Stimulated activated CD4-positive, alpha-beta T cell treated with anti-CD3 and anti-CD28 coated beads, TNF-alpha, amount 100 ng/mL, for 24 hours (primary cell): Measurements from ENCODE around the gene MIR17HG.

Experiments used
- DNase-seq, 3 experiments: peaks; one replicate each; pipeline ENCODE4 v3.0.0-alpha.2; 2020; ENCODE audit warnings: low read depth in 3 of 3

MIR17HG gene

GRCh38 chr13:91368676-91369440, 21.4 kb downstream of the MIR17HG start:
- no peak for DNase-seq

GRCh38 chr13:91369441-91369831, 21.9 kb downstream of the MIR17HG start:
- peak in 1 of 3 experiments; percentile 34 for DNase-seq

- DNase-seq = no peak
These were observed 23.0 kb downstream of the MIR17HG start for GRCh38 chr13:91370501-91370900.

- no peak for DNase-seq
These were observed 25.4 kb downstream of the MIR17HG start for GRCh38 chr13:91372911-91373310.

GRCh38 chr13:91375116-91375729, 27.7 kb downstream of the MIR17HG start:
- DNase-seq = no peak

- no peak for DNase-seq
These were observed 33.9 kb downstream of the MIR17HG start for GRCh38 chr13:91381371-91381770.

GRCh38 chr13:91383836-91384235, 36.3 kb downstream of the MIR17HG start:
- no peak for DNase-seq

- DNase-seq = no peak
These were observed 37.4 kb downstream of the MIR17HG start for GRCh38 chr13:91384896-91385295.

- no peak for DNase-seq
These were observed 41.7 kb downstream of the MIR17HG start for GRCh38 chr13:91389186-91389585.

GRCh38 chr13:91397595-91397994, 50.1 kb downstream of the MIR17HG start:
- DNase-seq = no peak

GRCh38 chr13:91398413-91399188, 51.1 kb downstream of the MIR17HG start, which contains the start of gene GPC5:
TSS of gene GPC5 (plus strand) at chr13:91398621.
- peak; percentile 63 to 81 (median 72) for DNase-seq

GRCh38 chr13:91399189-91400062, 51.9 kb downstream of the MIR17HG start:
- DNase-seq = no peak

GRCh38 chr13:91400063-91400399, 52.5 kb downstream of the MIR17HG start:
- DNase-seq = no peak

- no peak for DNase-seq
These were observed 53.2 kb downstream of the MIR17HG start for GRCh38 chr13:91400671-91401070.

GRCh38 chr13:91401920-91402319, 54.4 kb downstream of the MIR17HG start:
- DNase-seq = no peak
